Skeletal muscle satellite cell (primary cell): ENCODE measurements around the gene HHAT.

Experiments
- H3K27me3 ChIP-seq: 2 replicates; pipeline ENCODE4 v1.7.0; 2013; ENCODE audit warnings: low read length; ENCODE audit not compliant: control insufficient read depth, insufficient read depth
- H3K36me3 ChIP-seq: 2 replicates; pipeline ENCODE4 v1.7.0; 2013; ENCODE audit warnings: mild to moderate bottlenecking, control low read depth, low read length; ENCODE audit not compliant: insufficient read depth
- H3K4me1 ChIP-seq: 2 replicates; pipeline ENCODE4 v1.7.0; 2013; ENCODE audit warnings: low read length; ENCODE audit not compliant: control insufficient read depth, insufficient read depth
- H3K4me2 ChIP-seq: 2 replicates; pipeline ENCODE4 v1.7.0; 2013; ENCODE audit warnings: mild to moderate bottlenecking, low read length
- H3K4me3 ChIP-seq: 2 replicates; pipeline ENCODE4 v1.7.0; 2013; ENCODE audit warnings: low read length
- H3K9ac ChIP-seq: 2 replicates; pipeline ENCODE4 v1.7.0; 2013; ENCODE audit warnings: mild to moderate bottlenecking, low read depth, low read length, moderate library complexity
- H3K9me3 ChIP-seq: replicated peaks from 2 replicates; pipeline ENCODE4 v1.7.0; 2013; ENCODE audit warnings: mild to moderate bottlenecking, control low read depth, low read length

The HHAT gene

GRCh38 chr1:210568631-210569030 lies 239.9 kb downstream of the HHAT start:
- Histone ChIP-seq H3K4me1 (no peaks in the 10 kb centered on the region), H3K9ac (no peak overlapping the region), H3K4me3 (no peak overlapping the region), H3K4me2 (no peak overlapping the region), H3K27me3 (no peaks in the 10 kb centered on the region), H3K36me3 (no peaks in the 10 kb centered on the region), H3K9me3 (no peaks in the 10 kb centered on the region)

DNA sequence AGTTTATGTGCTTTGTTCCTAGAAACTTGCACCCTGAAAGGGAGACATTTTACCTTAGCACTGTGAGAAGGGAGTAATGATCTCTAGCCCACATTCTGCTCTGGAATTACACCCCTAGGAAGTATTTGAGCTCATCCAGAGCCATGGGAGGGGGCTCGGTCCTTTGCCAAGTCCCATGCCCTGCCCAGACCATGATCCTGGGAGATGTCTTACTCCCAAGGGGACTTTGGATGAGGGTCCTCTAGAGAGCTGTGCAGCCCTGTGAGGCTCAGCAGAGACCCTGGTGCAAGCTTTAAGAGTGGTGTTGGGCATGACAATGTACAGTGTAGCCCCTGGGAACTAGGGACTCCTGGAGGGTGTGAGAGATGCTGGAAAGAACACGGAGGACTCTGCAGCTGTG lies 241.4 kb downstream of the HHAT start:
- H3K9me3 ChIP-seq: no peaks in the 10 kb centered on the region
- no peak overlapping the region for H3K4me3 ChIP-seq
- H3K4me2 ChIP-seq: no peak overlapping the region
- no peaks in the 10 kb centered on the region for H3K36me3 ChIP-seq
- H3K4me1 ChIP-seq: no peaks in the 10 kb centered on the region
- no peak overlapping the region for H3K9ac ChIP-seq
- H3K27me3 ChIP-seq: no peaks in the 10 kb centered on the region

- H3K4me2 ChIP-seq: no peak overlapping the region
- H3K9me3 ChIP-seq: no peaks in the 10 kb centered on the region
- no peak overlapping the region for H3K9ac ChIP-seq
- H3K4me1 ChIP-seq: no peaks in the 10 kb centered on the region
- no peak overlapping the region for H3K4me3 ChIP-seq
- H3K27me3 ChIP-seq: no peaks in the 10 kb centered on the region
- no peaks in the 10 kb centered on the region for H3K36me3 ChIP-seq
These were observed 242.9 kb downstream of the HHAT start for GRCh38 chr1:210571356-210572284.

- H3K27me3 ChIP-seq: no peaks in the 10 kb centered on the region
- no peaks in the 10 kb centered on the region for H3K4me1 ChIP-seq
- H3K4me3 ChIP-seq: no peak overlapping the region
- H3K9me3 ChIP-seq: no peaks in the 10 kb centered on the region
- H3K36me3 ChIP-seq: no peaks in the 10 kb centered on the region
- H3K9ac ChIP-seq: no peak overlapping the region
- H3K4me2 ChIP-seq: no peak overlapping the region
These were observed 244.4 kb downstream of the HHAT start for GRCh38 chr1:210573141-210573540.

- no peak overlapping the region for H3K4me3 ChIP-seq
- no peaks in the 10 kb centered on the region for H3K27me3 ChIP-seq
- no peaks in the 10 kb centered on the region for H3K36me3 ChIP-seq
- H3K9ac ChIP-seq: no peak overlapping the region
- no peaks in the 10 kb centered on the region for H3K9me3 ChIP-seq
- H3K4me1 ChIP-seq: peaks cover 3% of the 10 kb centered on the region
- H3K4me2 ChIP-seq: no peak overlapping the region
These were observed 253.7 kb downstream of the HHAT start for GRCh38 chr1:210582205-210582970.

- no peak overlapping the region for H3K4me3 ChIP-seq
These were observed 255.9 kb downstream of the HHAT start for GRCh38 chr1:210584439-210585113.

GRCh38 chr1:210586771-210587170 lies 258.1 kb downstream of the HHAT start:
- H3K4me3 ChIP-seq: no peak overlapping the region
- no peak overlapping the region for H3K9ac ChIP-seq
- H3K4me2 ChIP-seq: no peak overlapping the region
- no peaks in the 10 kb centered on the region for H3K9me3 ChIP-seq
- H3K36me3 ChIP-seq: no peaks in the 10 kb centered on the region
- peaks cover 3% of the 10 kb centered on the region for H3K4me1 ChIP-seq
- no peaks in the 10 kb centered on the region for H3K27me3 ChIP-seq

More at GRCh38 chr1:210584439-210585113, 255.9 kb downstream of the HHAT start:
- no peaks in the 10 kb centered on the region for H3K9me3 ChIP-seq
- H3K4me2 ChIP-seq: no peak overlapping the region
- H3K27me3 ChIP-seq: no peaks in the 10 kb centered on the region
- peaks cover 3% of the 10 kb centered on the region for H3K4me1 ChIP-seq
- no peak overlapping the region for H3K9ac ChIP-seq
- H3K36me3 ChIP-seq: no peaks in the 10 kb centered on the region

GRCh38 chr1:210587566-210587965 lies 258.9 kb downstream of the HHAT start:
- Histone ChIP-seq H3K36me3 (no peaks in the 10 kb centered on the region), H3K27me3 (no peaks in the 10 kb centered on the region), H3K4me1 (peaks cover 3% of the 10 kb centered on the region), H3K9me3 (no peaks in the 10 kb centered on the region), H3K9ac (no peak overlapping the region), H3K4me2 (no peak overlapping the region), H3K4me3 (no peak overlapping the region)

DNA sequence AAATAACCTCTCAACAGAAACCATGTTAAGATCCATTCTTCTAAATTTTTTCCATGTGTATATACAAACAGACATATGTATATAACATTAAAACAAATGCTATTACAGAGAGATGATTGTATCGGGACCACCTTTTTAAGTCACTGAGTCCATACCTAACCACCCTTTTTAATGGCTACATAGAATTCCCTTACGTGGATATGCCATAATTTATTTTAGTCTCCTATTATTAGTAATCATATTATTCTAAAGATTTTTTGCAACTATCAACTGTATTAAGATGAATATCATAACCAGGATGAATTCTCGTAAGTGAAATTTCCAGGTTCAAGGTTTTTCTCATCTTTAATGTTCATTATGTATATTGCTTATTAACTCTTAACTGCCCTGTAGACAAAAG lies 259.7 kb downstream of the HHAT start:
- Histone ChIP-seq H3K4me1 (peaks cover 3% of the 10 kb centered on the region), H3K4me3 (no peak overlapping the region), H3K4me2 (no peak overlapping the region), H3K9me3 (no peaks in the 10 kb centered on the region), H3K27me3 (no peaks in the 10 kb centered on the region), H3K36me3 (no peaks in the 10 kb centered on the region), H3K9ac (no peak overlapping the region)

GRCh38 chr1:210588946-210589345 lies 260.2 kb downstream of the HHAT start:
- Histone ChIP-seq H3K4me3 (no peak overlapping the region), H3K4me1 (peaks cover 3% of the 10 kb centered on the region), H3K9ac (no peak overlapping the region), H3K4me2 (no peak overlapping the region), H3K36me3 (no peaks in the 10 kb centered on the region), H3K27me3 (no peaks in the 10 kb centered on the region), H3K9me3 (no peaks in the 10 kb centered on the region)

GRCh38 chr1:210591214-210591613 lies 262.5 kb downstream of the HHAT start:
- Histone ChIP-seq H3K4me1 (no peaks in the 10 kb centered on the region), H3K9ac (no peak overlapping the region), H3K9me3 (no peaks in the 10 kb centered on the region), H3K4me2 (no peak overlapping the region), H3K4me3 (no peak overlapping the region), H3K27me3 (no peaks in the 10 kb centered on the region), H3K36me3 (no peaks in the 10 kb centered on the region)
